Peyer's patch (tissue), 4 donors: ENCODE data around the gene MMP17. TPM values are rescaled to one million over a fixed set of nuclear protein-coding genes. Genes with fewer than 3 reads are reported as not detected.

Experiments
- DNase-seq, 3 donors: peaks; one replicate each; pipeline ENCODE4 v3.0.0-alpha.2; 2017 to 2019
- H3K27ac ChIP-seq, 4 donors: fragments of 200-600 bp; sonication (generic); one replicate each; pipeline ENCODE4 v1.5.1; 2016 to 2019
- H3K27me3 ChIP-seq, 2 donors: fragments of 200-600 bp; sonication (generic); one replicate each; pipeline ENCODE4 v1.5.1; 2019
- H3K36me3 ChIP-seq, 3 donors: fragments of 200-600 bp; sonication (generic); one replicate each; pipeline ENCODE4 v1.5.1; 2016 to 2019
- H3K4me1 ChIP-seq, 4 donors: fragments of 200-600 bp; sonication (generic); one replicate each; pipeline ENCODE4 v1.5.1; 2016 to 2019
- H3K4me3 ChIP-seq, 4 donors: fragments of 200-600 bp; sonication (generic); 1 replicate in 3 of 4; 2 replicates in 1 of 4; pipeline ENCODE4 v1.5.1; 2016 to 2019; ENCODE audit warnings: mild to moderate bottlenecking in 1 of 4
- H3K9me3 ChIP-seq, 4 donors: fragments of 200-600 bp; sonication (generic); one replicate each; pipeline ENCODE4 v1.5.1; 2016 to 2019; ENCODE audit warnings: mild to moderate bottlenecking in 1 of 4
- POLR2A ChIP-seq, 2 donors: fragments of 450-650 bp; IDR thresholded peaks; one replicate each; pipeline ENCODE4 v1.5.1; 2017; ENCODE audit warnings: antibody characterized with exemption in 2 of 2, mild to moderate bottlenecking in 2 of 2, moderate library complexity in 2 of 2
- total RNA-seq, 4 donors: library from RNA; depleted of rRNA; stranded (reverse); fragments of >200 nt; gene quantifications; one replicate each; pipeline ENCODE4 v1.1.0, GENCODE V29; 2016
- TF ChIP-seq, protein P1 (sequence below), 6 experiments: fragments of 450-650 bp in 4 of 6; fragments of 200-600 bp in 2 of 6; sonication (generic) in 1 of 6; IDR thresholded peaks; one replicate each; pipeline ENCODE4 v1.5.1; 2017 to 2019; ENCODE audit warnings: antibody characterized with exemption in 6 of 6, mild to moderate bottlenecking in 3 of 6, moderate library complexity in 1 of 6

MMP17 gene
- total RNA-seq, 4 donors from 2014 or later, result 4.0 to 32.2 (median 5.3) TPM; not detected in 1

DNA sequence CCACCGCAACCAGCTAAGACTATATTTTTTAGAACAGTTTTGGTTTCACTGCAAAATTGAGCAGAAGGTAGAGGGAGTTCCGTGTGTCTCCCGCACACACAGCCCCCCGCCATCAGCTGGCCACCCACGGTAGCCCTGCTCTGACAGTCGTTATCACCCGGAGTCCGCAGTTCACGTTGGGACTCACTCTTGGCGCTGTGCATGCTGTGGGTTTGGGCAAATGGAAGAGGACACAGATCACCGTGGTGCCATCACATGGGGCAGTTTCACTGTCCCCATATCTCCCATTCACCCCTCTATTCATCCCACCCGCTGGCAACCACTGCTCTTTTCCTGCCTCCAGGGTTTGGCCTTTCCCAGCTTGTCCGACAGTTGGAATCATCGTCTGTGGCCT is 34.4 kb downstream of the MMP17 start:
- peak in 1 of 3 donors; percentile 35 for DNase-seq
- Histone ChIP-seq H3K4me3 (no peak overlapping the region), H3K27me3 (no peaks in the 10 kb centered on the region), H3K9me3 (no peaks in the 10 kb centered on the region), H3K36me3 (no peaks in the 10 kb centered on the region), H3K27ac (no peak overlapping the region), H3K4me1 (peaks cover 0 to 9% (median 0%) of the 10 kb centered on the region in 4 donors)
- TF ChIP-seq, protein P1, sequence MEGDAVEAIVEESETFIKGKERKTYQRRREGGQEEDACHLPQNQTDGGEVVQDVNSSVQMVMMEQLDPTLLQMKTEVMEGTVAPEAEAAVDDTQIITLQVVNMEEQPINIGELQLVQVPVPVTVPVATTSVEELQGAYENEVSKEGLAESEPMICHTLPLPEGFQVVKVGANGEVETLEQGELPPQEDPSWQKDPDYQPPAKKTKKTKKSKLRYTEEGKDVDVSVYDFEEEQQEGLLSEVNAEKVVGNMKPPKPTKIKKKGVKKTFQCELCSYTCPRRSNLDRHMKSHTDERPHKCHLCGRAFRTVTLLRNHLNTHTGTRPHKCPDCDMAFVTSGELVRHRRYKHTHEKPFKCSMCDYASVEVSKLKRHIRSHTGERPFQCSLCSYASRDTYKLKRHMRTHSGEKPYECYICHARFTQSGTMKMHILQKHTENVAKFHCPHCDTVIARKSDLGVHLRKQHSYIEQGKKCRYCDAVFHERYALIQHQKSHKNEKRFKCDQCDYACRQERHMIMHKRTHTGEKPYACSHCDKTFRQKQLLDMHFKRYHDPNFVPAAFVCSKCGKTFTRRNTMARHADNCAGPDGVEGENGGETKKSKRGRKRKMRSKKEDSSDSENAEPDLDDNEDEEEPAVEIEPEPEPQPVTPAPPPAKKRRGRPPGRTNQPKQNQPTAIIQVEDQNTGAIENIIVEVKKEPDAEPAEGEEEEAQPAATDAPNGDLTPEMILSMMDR (IDR thresholded peaks at IDR 0.05), result no peak
- no peak for TF ChIP-seq POLR2A (IDR thresholded peaks at IDR 0.05)

DNA sequence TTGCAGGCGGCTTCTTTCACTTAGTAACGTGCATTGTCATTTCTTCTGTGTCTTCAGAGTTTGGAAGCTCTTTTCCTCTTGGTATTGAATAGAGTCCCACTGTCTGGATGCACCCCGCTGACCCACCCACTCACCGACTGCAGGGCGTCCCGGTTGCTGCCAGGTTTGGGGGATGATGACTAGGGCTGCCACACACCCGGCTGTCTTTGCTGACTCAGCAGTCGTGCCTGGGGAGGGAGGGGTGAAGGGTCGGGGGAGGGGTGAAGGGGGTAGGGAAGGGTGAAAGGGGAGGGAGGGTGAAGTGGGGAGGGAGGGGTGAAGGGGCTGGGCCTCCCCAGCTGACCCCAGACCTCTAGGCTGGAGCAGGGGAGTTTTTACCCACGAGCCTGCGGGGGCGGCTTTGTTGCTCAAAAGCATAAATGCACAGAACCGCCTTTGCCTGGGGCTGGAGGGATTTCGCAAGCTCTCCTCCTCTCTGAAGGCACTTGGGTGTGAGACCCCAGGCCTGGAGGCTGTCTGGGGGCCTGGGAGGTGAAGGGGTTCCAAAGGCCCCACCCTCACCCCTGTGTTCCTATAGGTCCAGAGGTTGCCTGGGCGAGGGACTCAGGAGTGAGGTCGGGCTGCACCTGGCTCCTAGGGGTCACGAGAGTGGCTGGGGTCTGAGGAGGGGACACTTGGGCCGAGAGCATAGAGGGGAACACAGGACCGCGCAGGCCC is 35.0 kb downstream of the MMP17 start:
- TF ChIP-seq, protein P1 (IDR thresholded peaks at IDR 0.05), result no peak
- TF ChIP-seq POLR2A (IDR thresholded peaks at IDR 0.05), result no peak
- DNase-seq, result peak in 1 of 3 donors; percentile 39
- no peak overlapping the region for H3K4me3 ChIP-seq

DNA sequence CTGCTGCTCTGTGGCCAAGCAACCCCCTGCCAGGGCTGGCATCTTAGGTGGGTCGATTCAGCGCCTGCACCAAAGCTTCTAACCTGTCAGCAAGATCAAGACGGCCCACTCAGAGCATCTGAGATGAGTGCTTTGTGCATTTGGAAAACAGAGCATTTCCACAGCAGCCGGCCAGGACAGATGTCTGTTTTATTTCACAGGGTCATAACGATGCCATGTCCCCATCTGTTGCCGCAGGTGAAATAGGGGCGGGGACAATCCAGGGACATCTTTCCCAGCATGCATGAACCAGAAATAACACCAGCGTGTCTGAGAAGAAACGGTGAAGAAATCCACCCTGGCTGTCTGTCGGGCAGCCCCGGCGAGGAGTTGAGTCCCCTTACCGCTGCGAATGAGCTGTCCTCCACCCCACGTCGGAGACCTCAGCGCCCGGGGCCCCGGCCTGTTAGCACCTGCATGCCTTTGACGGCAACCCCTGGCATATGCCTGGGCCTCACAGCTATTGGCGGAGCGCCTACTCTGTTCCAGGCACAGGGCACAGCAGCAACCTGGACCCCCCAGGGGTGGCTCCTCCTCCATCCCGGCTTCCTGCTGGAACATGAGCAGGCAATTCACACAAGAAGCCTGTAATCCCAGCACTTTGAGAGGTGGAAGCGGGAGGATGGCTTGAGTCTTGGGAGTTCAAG is 35.7 kb downstream of the MMP17 start:
- no peak for DNase-seq
- Histone ChIP-seq H3K36me3 (no peaks in the 10 kb centered on the region), H3K27ac (no peak overlapping the region), H3K4me3 (no peak overlapping the region), H3K27me3 (no peaks in the 10 kb centered on the region), H3K9me3 (no peaks in the 10 kb centered on the region), H3K4me1 (peaks cover 0 to 9% (median 0%) of the 10 kb centered on the region in 4 donors)
- TF ChIP-seq POLR2A (IDR thresholded peaks at IDR 0.05), result no peak
- TF ChIP-seq, protein P1 (IDR thresholded peaks at IDR 0.05), result no peak

More for the DNA sequence above, 35.0 kb downstream of the MMP17 start:
- Histone ChIP-seq H3K9me3 (no peaks in the 10 kb centered on the region), H3K27ac (no peak overlapping the region), H3K36me3 (no peaks in the 10 kb centered on the region), H3K4me1 (peaks cover 0 to 9% (median 0%) of the 10 kb centered on the region in 4 donors), H3K27me3 (no peaks in the 10 kb centered on the region)

DNA sequence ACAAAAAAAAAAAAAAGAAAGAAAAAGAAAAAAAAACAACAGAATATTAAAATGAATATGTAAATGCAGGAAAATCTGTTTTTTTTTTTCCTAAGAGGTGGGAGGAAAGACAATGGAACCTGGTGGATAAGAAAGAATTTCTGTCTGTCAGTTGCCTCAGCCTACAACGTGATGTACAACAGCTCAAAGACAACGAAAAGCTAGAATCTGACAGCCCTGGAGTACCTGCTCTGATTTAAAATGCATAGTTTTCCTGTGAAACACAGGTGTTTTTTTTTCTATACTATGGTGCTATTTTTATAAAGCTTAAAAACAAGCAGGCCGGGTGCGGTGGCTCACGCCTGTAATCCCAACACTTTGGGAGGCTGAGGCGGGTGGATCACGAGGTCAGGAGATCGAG is 36.3 kb downstream of the MMP17 start:
- no peak for DNase-seq
- TF ChIP-seq, protein P1 (IDR thresholded peaks at IDR 0.05), result no peak
- no peak for TF ChIP-seq POLR2A (IDR thresholded peaks at IDR 0.05)
- H3K4me3 ChIP-seq, result no peak overlapping the region

DNA sequence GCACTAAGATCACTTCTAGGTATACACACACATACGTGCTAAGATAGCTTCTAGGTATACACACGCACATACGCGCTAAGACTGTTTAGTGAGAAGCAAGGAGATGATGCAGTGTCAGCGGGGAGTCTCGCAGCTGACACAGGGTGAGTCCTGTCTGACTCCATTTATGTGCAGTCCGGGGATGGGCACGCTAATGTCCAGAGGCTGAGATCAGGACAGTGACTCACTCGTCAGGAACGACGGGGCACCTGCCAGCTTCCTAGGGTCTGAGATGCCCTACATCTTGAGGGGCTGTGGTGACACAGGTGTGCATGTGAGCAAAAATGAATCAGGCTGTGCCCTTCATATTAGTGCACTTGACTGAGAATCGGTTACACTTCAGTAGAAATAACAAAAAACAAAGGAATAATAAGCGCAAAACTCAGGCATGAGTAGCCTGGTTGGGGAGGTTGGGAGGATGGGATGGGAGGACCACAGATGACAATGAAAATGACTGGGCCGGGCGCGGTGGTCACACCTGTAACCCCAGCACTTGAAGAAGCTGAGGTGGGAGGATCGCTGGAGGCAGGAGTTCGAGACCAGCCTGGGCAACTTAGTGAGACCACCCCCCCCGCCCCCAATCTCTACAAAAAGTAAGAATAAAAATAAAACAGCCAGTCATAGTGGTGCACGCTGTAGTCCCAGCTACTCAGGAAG is 37.1 kb downstream of the MMP17 start:
- no peak for DNase-seq
- no peaks in the 10 kb centered on the region for H3K36me3 ChIP-seq
- no peaks in the 10 kb centered on the region for H3K27me3 ChIP-seq
- H3K4me1 ChIP-seq, result peaks cover 0 to 8% (median 0%) of the 10 kb centered on the region in 4 donors
- TF ChIP-seq, protein P1 (IDR thresholded peaks at IDR 0.05), result no peak
- TF ChIP-seq POLR2A (IDR thresholded peaks at IDR 0.05), result no peak
- H3K27ac ChIP-seq, result no peak overlapping the region
- H3K4me3 ChIP-seq, result no peak overlapping the region
- H3K9me3 ChIP-seq, result no peaks in the 10 kb centered on the region

More for the DNA sequence above, 36.3 kb downstream of the MMP17 start:
- Histone ChIP-seq H3K27ac (no peak overlapping the region), H3K4me1 (peaks cover 0 to 9% (median 0%) of the 10 kb centered on the region in 4 donors), H3K36me3 (no peaks in the 10 kb centered on the region), H3K9me3 (no peaks in the 10 kb centered on the region), H3K27me3 (no peaks in the 10 kb centered on the region)
